Neural cell (in vitro differentiated cells): ENCODE results near the gene IGLON5. TPM values are rescaled to one million over a fixed set of nuclear protein-coding genes. Genes with fewer than 3 reads are reported as not detected.

Experiments
- H2AFZ ChIP-seq: fragments of 200-600, 300-800 bp; sonication (generic), shearing (Covaris generic); 2 replicates; pipeline ENCODE4 v1.6.0; 2014; ENCODE audit warnings: low read depth, mild to moderate bottlenecking, antibody characterized with exemption, low read length, moderate library complexity
- H3F3A ChIP-seq: fragments of 200-600 bp; shearing (Covaris generic); 2 replicates; pipeline ENCODE4 v1.6.1; 2016; ENCODE audit warnings: mild to moderate bottlenecking, moderate library complexity, mixed read lengths, antibody characterized with exemption, low read length; ENCODE audit not compliant: insufficient read depth, poor library complexity, severe bottlenecking
- H3K27ac ChIP-seq: fragments of 200-600, 300-800 bp; sonication (generic), shearing (Covaris generic); 2 replicates; pipeline ENCODE4 v1.5.1; 2014; ENCODE audit warnings: mild to moderate bottlenecking, low read length, moderate library complexity
- H3K27me3 ChIP-seq: fragments of 300-800, 200-600 bp; sonication (generic), shearing (Covaris generic); 2 replicates; pipeline ENCODE4 v1.6.0; 2014; ENCODE audit warnings: mild to moderate bottlenecking, low read depth, low read length, moderate library complexity; ENCODE audit not compliant: insufficient read depth
- H3K36me3 ChIP-seq: fragments of 300-800, 200-600 bp; sonication (generic), shearing (Covaris generic); 2 replicates; pipeline ENCODE4 v1.5.1; 2014; ENCODE audit warnings: mild to moderate bottlenecking, antibody characterized with exemption, low read length, moderate library complexity; ENCODE audit not compliant: insufficient read depth
- H3K4me2 ChIP-seq: fragments of 300-800, 200-600 bp; sonication (generic), shearing (Covaris generic); 2 replicates; pipeline ENCODE4 v1.6.0; 2014; ENCODE audit warnings: mild to moderate bottlenecking, low read length
- H3K4me3 ChIP-seq: fragments of 300-800, 200-600 bp; sonication (generic), shearing (Covaris generic); 2 replicates; pipeline ENCODE4 v1.5.1; 2014; ENCODE audit warnings: mild to moderate bottlenecking, low read length, moderate library complexity
- H3K79me2 ChIP-seq: fragments of 200-600 bp; shearing (Covaris generic); replicated peaks from 2 replicates; pipeline ENCODE4 v1.6.0; 2014; ENCODE audit warnings: mild to moderate bottlenecking, low read length, moderate library complexity; ENCODE audit not compliant: insufficient read depth
- H3K9ac ChIP-seq: fragments of 300-800, 200-600 bp; sonication (generic), shearing (Covaris generic); 2 replicates; pipeline ENCODE4 v1.6.1; 2016; ENCODE audit warnings: mild to moderate bottlenecking, low read length, mixed read lengths
- H3K9me2 ChIP-seq: fragments of 200-600 bp; shearing (Covaris generic); 2 replicates; pipeline ENCODE4 v1.6.1; 2016; ENCODE audit warnings: mild to moderate bottlenecking, low read length, mixed read lengths; ENCODE audit not compliant: insufficient read depth
- H3K9me3 ChIP-seq: fragments of 200-600, 300-800 bp; sonication (generic), shearing (Covaris generic); 2 replicates; pipeline ENCODE4 v1.6.1; 2016; ENCODE audit warnings: mild to moderate bottlenecking, mixed run types, low read length, moderate library complexity, mixed read lengths
- H4K20me1 ChIP-seq: fragments of 200-600 bp; shearing (Covaris generic); 2 replicates; pipeline ENCODE4 v1.6.1; 2016; ENCODE audit warnings: mild to moderate bottlenecking, mixed run types; ENCODE audit not compliant: insufficient read depth
- CTCF ChIP-seq: fragments of 450-650 bp; IDR thresholded peaks from 2 replicates; pipeline ENCODE4 v1.5.1; 2014; ENCODE audit warnings: antibody characterized with exemption, mild to moderate bottlenecking, moderate library complexity; ENCODE audit not compliant: poor library complexity, severe bottlenecking
- EP300 ChIP-seq: fragments of 450-650 bp; conservative IDR thresholded peaks from 2 replicates; pipeline ENCODE4 v1.6.1; 2014; ENCODE audit warnings: antibody characterized with exemption, mild to moderate bottlenecking, moderate library complexity; ENCODE audit not compliant: poor library complexity, severe bottlenecking
- EZH2 ChIP-seq: fragments of 200-600, 300-800 bp; shearing (Covaris generic), sonication (generic); IDR thresholded peaks from 2 replicates; pipeline ENCODE4 v1.6.1; 2014; ENCODE audit warnings: antibody characterized with exemption, low read length, borderline replicate concordance, mild to moderate bottlenecking; ENCODE audit not compliant: insufficient read depth, poor library complexity, severe bottlenecking
- MXI1 ChIP-seq: fragments of 450-650 bp; conservative IDR thresholded peaks from 2 replicates; pipeline ENCODE4 v1.6.1; 2014; ENCODE audit warnings: antibody characterized with exemption, mild to moderate bottlenecking; ENCODE audit not compliant: poor library complexity, severe bottlenecking
- POLR2AphosphoS5 ChIP-seq: IDR thresholded peaks from 2 replicates; pipeline ENCODE4 v1.6.1; 2012
- RAD21 ChIP-seq: fragments of 450-650 bp; conservative IDR thresholded peaks from 2 replicates; pipeline ENCODE4 v1.6.1; 2014; ENCODE audit warnings: antibody characterized with exemption, mild to moderate bottlenecking, moderate library complexity
- REST ChIP-seq: IDR thresholded peaks from 2 replicates; pipeline ENCODE4 v1.6.1; 2012; ENCODE audit warnings: borderline replicate concordance
- SMC3 ChIP-seq: fragments of 450-650 bp; conservative IDR thresholded peaks from 2 replicates; pipeline ENCODE4 v1.6.1; 2014; ENCODE audit warnings: antibody characterized with exemption, mild to moderate bottlenecking, moderate library complexity; ENCODE audit not compliant: poor library complexity
- TAF1 ChIP-seq: IDR thresholded peaks from 2 replicates; pipeline ENCODE4 v1.6.1; 2012; ENCODE audit warnings: low read depth
- polyA plus RNA-seq: library from polyadenylated mRNA; depleted of rRNA; stranded (reverse); fragments of >200 nt; gene quantifications from 2 replicates; pipeline ENCODE4 v1.2.3, GENCODE V29; 2014

Gene IGLON5
- polyA plus RNA-seq, 1 donor from 2014 or later: 13.5 TPM

DNA sequence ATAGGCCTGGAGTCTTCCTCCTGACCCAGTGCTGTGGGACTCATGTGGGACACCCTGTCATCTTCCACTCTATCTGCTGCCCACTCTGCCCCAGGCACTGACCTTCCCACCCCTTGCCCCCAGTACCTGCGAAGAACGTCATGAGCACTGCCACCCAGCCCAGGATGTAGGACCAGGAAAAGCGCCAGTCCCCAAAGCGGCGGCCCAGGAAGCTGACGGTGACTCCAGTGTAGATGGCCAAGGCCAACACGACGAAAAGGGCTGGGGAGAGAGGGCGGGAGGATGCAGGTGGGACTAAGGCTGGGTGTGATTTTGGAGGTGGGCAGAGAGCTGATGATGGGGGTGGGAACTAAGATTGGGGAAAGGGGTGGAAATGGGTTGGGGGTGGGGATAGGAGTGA, 68.9 kb downstream of the IGLON5 start:
- H3F3A ChIP-seq: no peaks in the 10 kb centered on the region
- H3K79me2 ChIP-seq: no peaks in the 10 kb centered on the region
- H3K9ac ChIP-seq: no peak overlapping the region
- no peak for TF ChIP-seq MXI1
- TF ChIP-seq EP300: no peak
- TF ChIP-seq POLR2AphosphoS5: no peak
- TF ChIP-seq SMC3: no peak
- TF ChIP-seq CTCF: no peak
- no peak for TF ChIP-seq TAF1
- TF ChIP-seq RAD21: no peak
- TF ChIP-seq EZH2: no peak
- no peak for TF ChIP-seq REST
- H3K4me3 ChIP-seq: no peak overlapping the region
- H3K27me3 ChIP-seq: no peaks in the 10 kb centered on the region
- no peaks in the 10 kb centered on the region for H3K36me3 ChIP-seq
- no peaks in the 10 kb centered on the region for H3K9me2 ChIP-seq
- H3K4me2 ChIP-seq: no peak overlapping the region
- H2AFZ ChIP-seq: no peak overlapping the region
- no peaks in the 10 kb centered on the region for H4K20me1 ChIP-seq
- no peak overlapping the region for H3K27ac ChIP-seq
- no peaks in the 10 kb centered on the region for H3K9me3 ChIP-seq

Other genes with a start within 250 kb of the IGLON5 start
- gene KLK13, start 246.6 kb upstream of the IGLON5 start, polyA plus RNA-seq: not detected in 2 replicates
- gene KLK14, start 228.8 kb upstream of the IGLON5 start, polyA plus RNA-seq: not detected in 2 replicates
- 12.6 and 16.4 TPM in 2 replicates for gene CTU1, start 203.2 kb upstream of the IGLON5 start, polyA plus RNA-seq
- gene SIGLEC9, start 186.7 kb upstream of the IGLON5 start, polyA plus RNA-seq: not detected in 2 replicates
- gene SIGLEC7, start 169.3 kb upstream of the IGLON5 start, polyA plus RNA-seq: not detected in 2 replicates
- gene CD33, start 86.6 kb upstream of the IGLON5 start, polyA plus RNA-seq: not detected in 2 replicates
- gene SIGLECL1, start 60.6 kb upstream of the IGLON5 start, polyA plus RNA-seq: not detected in 2 replicates
- 1.5 and 2.3 TPM in 2 replicates for gene VSIG10L, start 30.5 kb downstream of the IGLON5 start, polyA plus RNA-seq
- 361 and 383 TPM in 2 replicates for gene ETFB, start 54.7 kb downstream of the IGLON5 start, polyA plus RNA-seq
- not detected in 2 replicates for gene CLDND2, start 57.4 kb downstream of the IGLON5 start, polyA plus RNA-seq
- gene NKG7, start 61.0 kb downstream of the IGLON5 start, polyA plus RNA-seq: not detected in 2 replicates
- not detected in 2 replicates for gene LIM2, start 76.3 kb downstream of the IGLON5 start, polyA plus RNA-seq
- gene C19orf84, start 78.9 kb downstream of the IGLON5 start, polyA plus RNA-seq: not detected in 2 replicates
- gene SIGLEC10, start 106.0 kb downstream of the IGLON5 start, polyA plus RNA-seq: not detected in 2 replicates
- gene SIGLEC8, start 146.8 kb downstream of the IGLON5 start, polyA plus RNA-seq: not detected in 2 replicates
- not detected in 2 replicates for gene CEACAM18, start 166.9 kb downstream of the IGLON5 start, polyA plus RNA-seq
- gene SIGLEC12, start 190.2 kb downstream of the IGLON5 start, polyA plus RNA-seq: not detected in 2 replicates
- gene SIGLEC6, start 220.0 kb downstream of the IGLON5 start, polyA plus RNA-seq: not detected in 2 replicates